ENCODE data around the gene BCO2. TPM values are rescaled to one million over a fixed set of nuclear protein-coding genes. Genes with fewer than 3 reads are reported as not detected.

The BCO2 gene
- total RNA-seq, 1 donor from 2014 or later, result 0.75 TPM

- DNase-seq (ENCODE audit: low read depth), result no peak
Measured at GRCh38 chr11:112216561-112217105, 41.3 kb downstream of the BCO2 start.

- peak; percentile 74 for DNase-seq (ENCODE audit: low read depth)
Measured at GRCh38 chr11:112219476-112220232, 44.3 kb downstream of the BCO2 start.

- peak; percentile 78 for DNase-seq (ENCODE audit: low read depth)
Measured at GRCh38 chr11:112221274-112221835, 46.0 kb downstream of the BCO2 start.

GRCh38 chr11:112222303-112222702, 47.0 kb downstream of the BCO2 start:
- no peak for DNase-seq (ENCODE audit: low read depth)

- DNase-seq (ENCODE audit: low read depth), result no peak
Measured at GRCh38 chr11:112223121-112223520, 47.8 kb downstream of the BCO2 start.

- DNase-seq (ENCODE audit: low read depth), result no peak
Measured at GRCh38 chr11:112223754-112224532, 48.6 kb downstream of the BCO2 start.

GRCh38 chr11:112225753-112226061, 50.4 kb downstream of the BCO2 start:
- DNase-seq (ENCODE audit: low read depth), result peak; percentile 69

GRCh38 chr11:112226062-112226830, 50.9 kb downstream of the BCO2 start, which contains the start of gene PTS:
Gene PTS, plus strand, starts transcription at chr11:112226428. Its CDS starts 16 bp downstream, at chr11:112226444.
- DNase-seq (ENCODE audit: low read depth), result peak; percentile 67

GRCh38 chr11:112226831-112227401, 51.6 kb downstream of the BCO2 start:
- peak; percentile 24 for DNase-seq (ENCODE audit: low read depth)

- no peak for DNase-seq (ENCODE audit: low read depth)
Measured at GRCh38 chr11:112227471-112227870, 52.2 kb downstream of the BCO2 start.

GRCh38 chr11:112228706-112229105, 53.4 kb downstream of the BCO2 start:
- no peak for DNase-seq (ENCODE audit: low read depth)

- no peak for DNase-seq (ENCODE audit: low read depth)
Measured at GRCh38 chr11:112229159-112229558, 53.8 kb downstream of the BCO2 start.

- peak; percentile 30 for DNase-seq (ENCODE audit: low read depth)
Measured at GRCh38 chr11:112229746-112230433, 54.6 kb downstream of the BCO2 start.

GRCh38 chr11:112231952-112232351, 56.6 kb downstream of the BCO2 start:
- no peak for DNase-seq (ENCODE audit: low read depth)

- no peak for DNase-seq (ENCODE audit: low read depth)
Measured at GRCh38 chr11:112235750-112236390, 60.6 kb downstream of the BCO2 start.

GRCh38 chr11:112237451-112237850, 62.1 kb downstream of the BCO2 start:
- DNase-seq (ENCODE audit: low read depth), result no peak

GRCh38 chr11:112238041-112238440, 62.7 kb downstream of the BCO2 start:
- peak; percentile 56 for DNase-seq (ENCODE audit: low read depth)

- DNase-seq (ENCODE audit: low read depth), result no peak
Measured at GRCh38 chr11:112241486-112241885, 66.2 kb downstream of the BCO2 start.

GRCh38 chr11:112247201-112247600, 71.9 kb downstream of the BCO2 start:
- no peak for DNase-seq (ENCODE audit: low read depth)

GRCh38 chr11:112248201-112248600, 72.9 kb downstream of the BCO2 start:
- peak; percentile 54 for DNase-seq (ENCODE audit: low read depth)
